HEK293T (cell line): ENCODE measurements around the gene SCNN1B.
"Not testable (repeated sequence)": the region's sequence is repeated elsewhere in the genome, so short reads cannot be mapped to it uniquely, and the experiment has no call there.

Source experiments
- CTCF ChIA-PET: fragments of 350-600 bp; formaldehyde crosslinking; extraction: SDS; loops from one replicate; lab custom pipeline; 2021; ENCODE audit warnings: antibody characterized with exemption, inconsistent platforms; lab: Yijun Ruan, JAX
- POLR2A ChIA-PET: fragments of 350-600 bp; formaldehyde crosslinking; extraction: SDS; loops from one replicate; lab custom pipeline; 2020; ENCODE audit warnings: antibody characterized with exemption, inconsistent platforms; lab: Yijun Ruan, JAX
- DNase-seq: peaks from one replicate; pipeline ENCODE4 v3.0.0; 2012; ENCODE audit warnings: mixed read lengths; ENCODE audit errors: extremely low spot score
- ARNT ChIP-seq: fragments of 450-650 bp; IDR thresholded peaks from 2 replicates; pipeline ENCODE4 v1.6.1; 2017; ENCODE audit warnings: mild to moderate bottlenecking
- BHLHE40 ChIP-seq: fragments of 450-650 bp; IDR thresholded peaks from 2 replicates; pipeline ENCODE4 v1.6.1; 2016; ENCODE audit warnings: mild to moderate bottlenecking, moderate library complexity, borderline replicate concordance
- CTBP1 ChIP-seq: fragments of 450-650 bp; IDR thresholded peaks from 2 replicates; pipeline ENCODE4 v1.6.1; 2016; ENCODE audit warnings: borderline replicate concordance
- ELF4 ChIP-seq: fragments of 450-650 bp; IDR thresholded peaks from 2 replicates; pipeline ENCODE4 v1.6.1; 2017; ENCODE audit warnings: antibody characterized with exemption
- FOXA1 ChIP-seq: fragments of 450-650 bp; IDR thresholded peaks from 2 replicates; pipeline ENCODE4 v1.6.1; 2016; ENCODE audit warnings: mild to moderate bottlenecking
- FOXK2 ChIP-seq: fragments of 450-650 bp; IDR thresholded peaks from 2 replicates; pipeline ENCODE4 v1.6.1; 2016; ENCODE audit warnings: mild to moderate bottlenecking
- FOXM1 ChIP-seq: fragments of 450-650 bp; IDR thresholded peaks from 2 replicates; pipeline ENCODE4 v1.6.1; 2017; ENCODE audit warnings: mild to moderate bottlenecking, borderline replicate concordance
- HDGF ChIP-seq: fragments of 450-650 bp; IDR thresholded peaks from 2 replicates; pipeline ENCODE4 v1.6.1; 2017; ENCODE audit warnings: antibody characterized with exemption, borderline replicate concordance
- L3MBTL2 ChIP-seq: fragments of 450-650 bp; conservative IDR thresholded peaks from 2 replicates; pipeline ENCODE4 v1.6.1; 2016; ENCODE audit warnings: mild to moderate bottlenecking
- LEF1 ChIP-seq: fragments of 450-650 bp; IDR thresholded peaks from 2 replicates; pipeline ENCODE4 v1.6.1; 2017; ENCODE audit warnings: mild to moderate bottlenecking, borderline replicate concordance
- NFRKB ChIP-seq: fragments of 450-650 bp; IDR thresholded peaks from 2 replicates; pipeline ENCODE4 v1.6.1; 2016; ENCODE audit warnings: mild to moderate bottlenecking, moderate library complexity
- PKNOX1 ChIP-seq: fragments of 450-650 bp; IDR thresholded peaks from 2 replicates; pipeline ENCODE4 v1.6.1; 2016
- SP1 ChIP-seq: fragments of 450-650 bp; IDR thresholded peaks from 2 replicates; pipeline ENCODE4 v1.6.1; 2017
- TARDBP ChIP-seq: fragments of 450-650 bp; IDR thresholded peaks from 2 replicates; pipeline ENCODE4 v1.6.1; 2016
- ZNF384 ChIP-seq: fragments of 450-650 bp; IDR thresholded peaks from 2 replicates; pipeline ENCODE4 v1.6.1; 2016

Gene SCNN1B

GRCh38 chr16:23395732-23396131 lies 93.6 kb downstream of the SCNN1B start:
- ChIA-PET POLR2A (no interaction called here), CTCF (no interaction called here)
- no peak for DNase-seq
- TF ChIP-seq ARNT (no peak), FOXA1 (no peak), PKNOX1 (no peak), ZNF384 (no peak), L3MBTL2 (no peak)

GRCh38 chr16:23397464-23397863 lies 95.4 kb downstream of the SCNN1B start:
- DNase-seq: no peak
- TF ChIP-seq PKNOX1 (no peak), LEF1 (no peak), FOXM1 (no peak), ELF4 (no peak), L3MBTL2 (no peak), SP1 (no peak), ARNT (no peak)
- ChIA-PET POLR2A (no interaction called here), CTCF (no interaction called here)

- ChIA-PET CTCF (no interaction called here), POLR2A (no interaction called here)
- TF ChIP-seq SP1 (no peak), TARDBP (no peak), ARNT (no peak)
- no peak for DNase-seq
These were observed 97.1 kb downstream of the SCNN1B start for GRCh38 chr16:23398987-23399805.

GRCh38 chr16:23400447-23400846 lies 98.3 kb downstream of the SCNN1B start:
- POLR2A ChIA-PET, CTCF ChIA-PET, DNase-seq: not testable (repeated sequence)

- TF ChIP-seq BHLHE40 (no peak), PKNOX1 (no peak), L3MBTL2 (no peak), ELF4 (no peak), SP1 (no peak), FOXK2 (no peak)
- POLR2A ChIA-PET: no interaction called here
These were observed 99.0 kb downstream of the SCNN1B start for GRCh38 chr16:23401139-23401538.

GRCh38 chr16:23402100-23402499 lies 100.0 kb downstream of the SCNN1B start:
- ChIA-PET CTCF (no interaction called here), POLR2A (no interaction called here)
- DNase-seq: no peak
- no peak for TF ChIP-seq ZNF384
- TF ChIP-seq TARDBP: no peak
- no peak for TF ChIP-seq ARNT
- TF ChIP-seq L3MBTL2: no peak
- no peak for TF ChIP-seq BHLHE40
- no peak for TF ChIP-seq PKNOX1
- no peak for TF ChIP-seq FOXM1
- no peak for TF ChIP-seq FOXK2

More at GRCh38 chr16:23401139-23401538, 99.0 kb downstream of the SCNN1B start:
- DNase-seq: no peak
- CTCF ChIA-PET: no interaction called here

- ChIA-PET CTCF (no interaction called here), POLR2A (interaction anchor here (1.3 kb wide), 1 partner anchor 254 kb away, joined by 3 read pairs; the partner anchor contains the start of gene USP31)
- no peak for TF ChIP-seq CTBP1
- no peak for TF ChIP-seq HDGF
- TF ChIP-seq NFRKB: no peak
- TF ChIP-seq SP1: no peak
- no peak for TF ChIP-seq FOXA1
- no peak for TF ChIP-seq FOXM1
- DNase-seq: no peak
These were observed 101.4 kb downstream of the SCNN1B start for GRCh38 chr16:23403547-23403946.
